Panc1 (cell line): Measurements from ENCODE around the gene C1orf159.

Experiments used
- CTCF ChIP-seq: fragments of 450-650 bp; IDR thresholded peaks from 2 replicates; pipeline ENCODE4 v1.5.1; 2017; ENCODE audit warnings: mild to moderate bottlenecking
- POLR2AphosphoS5 ChIP-seq: IDR thresholded peaks from 2 replicates; pipeline ENCODE4 v1.6.1; 2012; ENCODE audit warnings: mild to moderate bottlenecking, low read depth, low read length, moderate library complexity
- REST ChIP-seq, 2 experiments: IDR thresholded peaks; 2 replicates each; pipeline ENCODE4 v1.6.1; 2011 to 2012; ENCODE audit warnings: low read depth in 2 of 2, control low read depth in 1 of 2, low read length in 1 of 2, mild to moderate bottlenecking in 1 of 2, moderate library complexity in 1 of 2; ENCODE audit not compliant: insufficient read depth in 1 of 2
- SIN3A ChIP-seq: IDR thresholded peaks from 2 replicates; pipeline ENCODE4 v1.6.1; 2012; ENCODE audit warnings: low read depth, mild to moderate bottlenecking, low read length, moderate library complexity, borderline replicate concordance; ENCODE audit not compliant: insufficient read depth

GRCh38 chr1:1116701-1117468 is 996 bp upstream of the C1orf159 start:
- TF ChIP-seq CTCF (no peak), POLR2AphosphoS5 (no peak), SIN3A (no peak), REST (IDR thresholded peaks at IDR 0.05; ENCODE audit: insufficient read depth in 1 of 2, low read depth in 2 of 2, low read length in 1 of 2) (no peak)
